ENCODE measurements around the gene ELOVL2. TPM values are rescaled to one million over a fixed set of nuclear protein-coding genes. Genes with fewer than 3 reads are reported as not detected.

ELOVL2 gene
- polyA plus RNA-seq, 3 donors: not detected

DNA sequence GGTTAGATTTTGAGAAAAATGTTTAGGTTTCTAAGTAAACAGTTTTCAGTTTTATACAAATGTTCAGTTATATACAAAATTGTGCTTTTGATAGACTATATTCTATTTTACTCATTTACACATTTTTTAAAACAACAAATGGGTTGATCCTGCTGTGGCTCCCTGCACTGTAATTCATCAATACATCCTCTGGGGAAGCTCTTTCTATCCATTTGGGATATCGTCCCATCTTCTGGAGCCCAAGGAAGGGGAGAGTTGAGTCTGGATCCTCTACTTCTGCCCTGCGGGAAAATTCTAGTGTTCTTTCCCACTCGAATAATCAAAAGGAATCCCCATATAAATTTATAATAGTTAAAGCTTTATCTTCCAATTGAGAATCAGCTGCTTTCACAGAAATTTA is 82.3 kb downstream of the ELOVL2 start:
- Histone ChIP-seq H3K4me2 (replicated peaks; ENCODE audit: extremely low read depth, low read length, poor library complexity, severe bottlenecking) (no peak overlapping the region), H2AFZ (ENCODE audit: insufficient read depth, low read depth, low read length, poor library complexity, severe bottlenecking) (no peak overlapping the region), H3K79me2 (ENCODE audit: insufficient read depth, low read length) (no peaks in the 10 kb centered on the region), H3K9ac (ENCODE audit: insufficient read depth, low read length, poor library complexity, severe bottlenecking) (no peak overlapping the region), H3K27me3 (ENCODE audit: control insufficient read depth in 2 of 2, insufficient read depth in 2 of 2, low read length in 2 of 2) (no peaks in the 10 kb centered on the region), H3K9me3 (replicated peaks in 1 of 2; ENCODE audit: control insufficient read depth in 1 of 2, insufficient read depth in 1 of 2, low read length in 2 of 2) (peaks cover 5 to 9% of the 10 kb centered on the region in 2 donors), H4K20me1 (ENCODE audit: insufficient read depth, low read length) (no peaks in the 10 kb centered on the region), H3K4me3 (replicated peaks in 1 of 3; ENCODE audit: low read depth in 2 of 3, low read length in 3 of 3) (no peak overlapping the region), H3K27ac (ENCODE audit: low read depth in 1 of 2, low read length in 2 of 2) (no peak overlapping the region), H3K4me1 (ENCODE audit: control insufficient read depth in 1 of 2, insufficient read depth in 2 of 2, low read length in 2 of 2) (no peaks in the 10 kb centered on the region), H3K36me3 (replicated peaks in 1 of 2; ENCODE audit: control insufficient read depth in 1 of 2, insufficient read depth in 2 of 2, low read length in 2 of 2) (no peaks in the 10 kb centered on the region)
- Mint-ChIP-seq H3K36me3 (no peaks in the 10 kb centered on the region), H3K9me3 (peaks cover 4 to 18% (median 7%) of the 10 kb centered on the region in 7 donors), H3K4me3 (no peak overlapping the region), H3K4me1 (no peaks in the 10 kb centered on the region), H3K27ac (no peak overlapping the region), H3K27me3 (ENCODE audit: low read depth in 3 of 3) (peaks cover 0 to 6% (median 4%) of the 10 kb centered on the region in 3 donors)
- intact Hi-C loops (cut with micrococcal nuclease): no loop called here
- DNase-seq: no peak
- 100% methylated on average over 1 of the region's 3 CpGs for WGBS (ENCODE audit: insufficient coverage)
- TF ChIP-seq, protein P1, sequence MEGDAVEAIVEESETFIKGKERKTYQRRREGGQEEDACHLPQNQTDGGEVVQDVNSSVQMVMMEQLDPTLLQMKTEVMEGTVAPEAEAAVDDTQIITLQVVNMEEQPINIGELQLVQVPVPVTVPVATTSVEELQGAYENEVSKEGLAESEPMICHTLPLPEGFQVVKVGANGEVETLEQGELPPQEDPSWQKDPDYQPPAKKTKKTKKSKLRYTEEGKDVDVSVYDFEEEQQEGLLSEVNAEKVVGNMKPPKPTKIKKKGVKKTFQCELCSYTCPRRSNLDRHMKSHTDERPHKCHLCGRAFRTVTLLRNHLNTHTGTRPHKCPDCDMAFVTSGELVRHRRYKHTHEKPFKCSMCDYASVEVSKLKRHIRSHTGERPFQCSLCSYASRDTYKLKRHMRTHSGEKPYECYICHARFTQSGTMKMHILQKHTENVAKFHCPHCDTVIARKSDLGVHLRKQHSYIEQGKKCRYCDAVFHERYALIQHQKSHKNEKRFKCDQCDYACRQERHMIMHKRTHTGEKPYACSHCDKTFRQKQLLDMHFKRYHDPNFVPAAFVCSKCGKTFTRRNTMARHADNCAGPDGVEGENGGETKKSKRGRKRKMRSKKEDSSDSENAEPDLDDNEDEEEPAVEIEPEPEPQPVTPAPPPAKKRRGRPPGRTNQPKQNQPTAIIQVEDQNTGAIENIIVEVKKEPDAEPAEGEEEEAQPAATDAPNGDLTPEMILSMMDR (IDR thresholded peaks at IDR 0.05): no peak

DNA sequence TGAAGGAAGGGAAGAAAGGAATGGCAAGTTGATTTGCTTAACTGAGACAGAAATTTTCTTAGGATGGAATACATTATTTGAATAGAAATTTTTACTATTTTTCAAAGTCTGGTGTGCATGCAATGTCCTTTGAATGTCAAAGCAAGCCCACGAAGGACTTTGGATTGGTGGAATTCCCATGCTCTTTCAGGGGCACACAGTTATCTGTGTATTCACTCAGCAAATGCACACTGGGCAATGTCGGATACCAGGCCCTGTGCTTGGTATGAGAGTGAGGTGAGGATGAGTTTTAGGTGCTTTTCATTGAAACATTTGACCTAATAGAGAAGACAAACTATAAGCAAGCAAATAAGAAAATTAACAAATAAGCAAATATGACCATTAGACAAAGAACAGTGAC is 83.9 kb downstream of the ELOVL2 start:
- no peaks in the 10 kb centered on the region for H3K27me3 ChIP-seq (ENCODE audit: control insufficient read depth in 2 of 2, insufficient read depth in 2 of 2, low read length in 2 of 2)
- Mint-ChIP-seq H3K27ac (peak overlapping the region in 1 of 7 donors; percentile 11), H3K4me3 (no peak overlapping the region), H3K9me3 (peaks cover 0 to 2% (median 2%) of the 10 kb centered on the region in 7 donors), H3K36me3 (no peaks in the 10 kb centered on the region), H3K4me1 (no peaks in the 10 kb centered on the region), H3K27me3 (ENCODE audit: low read depth in 3 of 3) (peaks cover 0 to 6% (median 4%) of the 10 kb centered on the region in 3 donors)
- 100% methylated on average over 1 of the region's 2 CpGs for WGBS (ENCODE audit: insufficient coverage)
- no peak overlapping the region for H3K27ac ChIP-seq (ENCODE audit: low read depth in 1 of 2, low read length in 2 of 2)
- H3K4me1 ChIP-seq (ENCODE audit: control insufficient read depth in 1 of 2, insufficient read depth in 2 of 2, low read length in 2 of 2): no peaks in the 10 kb centered on the region
- DNase-seq: no peak
- H4K20me1 ChIP-seq (ENCODE audit: insufficient read depth, low read length): no peaks in the 10 kb centered on the region
- no peaks in the 10 kb centered on the region for H3K9me3 ChIP-seq (replicated peaks in 1 of 2; ENCODE audit: control insufficient read depth in 1 of 2, insufficient read depth in 1 of 2, low read length in 2 of 2)
- no peaks in the 10 kb centered on the region for H3K79me2 ChIP-seq (ENCODE audit: insufficient read depth, low read length)
- no peak overlapping the region for H3K4me2 ChIP-seq (replicated peaks; ENCODE audit: extremely low read depth, low read length, poor library complexity, severe bottlenecking)
- H2AFZ ChIP-seq (ENCODE audit: insufficient read depth, low read depth, low read length, poor library complexity, severe bottlenecking): no peak overlapping the region
- intact Hi-C loops (cut with micrococcal nuclease): no loop called here
- no peak overlapping the region for H3K4me3 ChIP-seq (replicated peaks in 1 of 3; ENCODE audit: low read depth in 2 of 3, low read length in 3 of 3)
- no peaks in the 10 kb centered on the region for H3K36me3 ChIP-seq (replicated peaks in 1 of 2; ENCODE audit: control insufficient read depth in 1 of 2, insufficient read depth in 2 of 2, low read length in 2 of 2)
- no peak overlapping the region for H3K9ac ChIP-seq (ENCODE audit: insufficient read depth, low read length, poor library complexity, severe bottlenecking)
- TF ChIP-seq, protein P1 (IDR thresholded peaks at IDR 0.05): no peak
